GM21737 (cell line): ENCODE measurements around the gene CDKN2B.

Source experiments
- ATAC-seq: cut with Tn5 transposase; IDR thresholded peaks from one replicate; pipeline ENCODE4 v1.9.1; 2021; ENCODE audit warnings: mild to moderate bottlenecking, moderate library complexity; ENCODE audit not compliant: unreplicated experiment

CDKN2B gene

DNA sequence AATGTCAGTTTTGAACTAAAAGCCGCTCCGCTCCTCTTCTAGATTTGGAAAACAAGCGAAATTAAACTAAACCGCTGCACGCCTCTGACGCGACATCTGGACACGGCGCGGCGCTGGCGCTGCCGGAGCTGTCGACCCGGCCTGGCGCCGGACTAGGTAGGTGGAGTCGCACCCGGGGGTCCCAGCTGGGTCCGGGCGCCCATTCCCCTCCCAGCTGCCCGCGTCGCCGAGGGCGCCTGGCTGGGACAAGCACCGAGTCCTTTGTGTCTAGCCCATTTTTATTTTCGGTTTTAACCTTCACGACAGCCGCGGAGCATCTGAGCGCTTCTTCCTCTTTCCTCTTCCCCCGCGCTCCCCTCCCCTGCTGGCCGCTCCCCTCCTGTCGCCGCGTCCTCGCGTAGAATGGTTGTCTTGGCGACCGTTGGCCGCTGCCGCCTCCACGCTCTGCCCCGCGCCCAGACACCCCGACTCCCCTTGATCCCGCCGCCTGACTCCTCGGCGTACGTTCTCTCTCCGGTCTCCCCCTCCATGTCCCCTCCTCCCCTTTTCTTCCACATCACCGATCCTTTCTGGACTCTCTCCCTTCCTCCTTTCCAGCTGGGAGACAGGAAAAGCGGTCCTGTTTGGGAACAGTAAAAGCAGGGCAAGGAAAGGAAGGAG, 14.0 kb downstream of the CDKN2B start:
- ATAC-seq, result peak; percentile 78

DNA sequence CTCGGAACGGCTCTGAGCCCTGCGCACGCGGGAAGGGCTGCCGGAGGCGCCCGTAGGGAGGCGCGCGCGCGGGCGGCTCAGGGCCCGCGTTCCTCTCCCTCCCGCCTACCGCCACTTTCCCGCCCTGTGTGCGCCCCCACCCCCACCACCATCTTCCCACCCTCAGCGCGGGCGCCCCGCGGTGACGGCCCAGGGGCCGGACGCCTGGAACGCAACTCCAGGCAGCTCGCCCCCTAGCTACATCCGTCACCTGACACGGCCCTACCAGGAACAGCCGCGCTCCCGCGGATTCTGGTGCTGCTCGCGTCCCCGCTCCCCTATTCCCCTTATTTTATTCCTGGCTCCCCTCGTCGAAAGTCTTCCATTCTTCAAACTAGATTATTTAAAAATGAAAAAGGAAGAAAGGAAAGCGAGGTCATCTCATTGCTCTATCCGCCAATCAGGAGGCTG, 14.5 kb downstream of the CDKN2B start, which contains the start of gene CDKN2B-AS1:
Gene CDKN2B-AS1, plus strand, starts transcription at position 236 of the 450 bp plus-strand sequence.
- peak; percentile 46 for ATAC-seq

DNA sequence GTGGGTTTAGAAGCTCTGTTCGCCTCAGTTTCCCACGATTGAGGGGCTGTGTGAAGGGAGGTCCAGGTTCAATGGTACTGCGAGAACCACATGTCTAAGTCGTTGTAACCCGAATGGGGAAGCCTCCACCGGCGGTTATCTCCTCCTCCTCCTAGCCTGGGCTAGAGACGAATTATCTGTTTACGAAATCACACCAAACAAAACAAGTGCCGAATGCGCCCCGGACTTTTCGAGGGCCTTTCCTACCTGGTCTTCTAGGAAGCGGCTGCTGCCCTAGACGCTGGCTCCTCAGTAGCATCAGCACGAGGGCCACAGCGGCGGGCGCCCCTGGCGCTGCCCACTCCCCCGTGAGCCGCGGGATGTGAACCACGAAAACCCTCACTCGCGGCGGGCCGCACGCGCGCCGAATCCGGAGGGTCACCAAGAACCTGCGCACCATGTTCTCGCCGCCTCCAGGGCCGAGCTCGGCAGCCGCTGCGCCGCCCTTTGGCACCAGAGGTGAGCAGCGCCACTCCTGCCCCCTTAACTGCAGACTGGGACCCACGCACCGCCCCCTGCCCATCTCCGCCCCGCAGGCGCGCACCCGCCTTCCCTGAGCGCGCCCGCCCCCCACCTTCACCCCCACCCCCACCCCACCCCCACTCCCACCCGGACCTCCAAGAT, 15.1 kb downstream of the CDKN2B start, which contains the start of gene CDKN2A:
Gene CDKN2A, minus strand, starts transcription at position 500 of the 663 bp plus-strand sequence.
- ATAC-seq, result peak; percentile 35

DNA sequence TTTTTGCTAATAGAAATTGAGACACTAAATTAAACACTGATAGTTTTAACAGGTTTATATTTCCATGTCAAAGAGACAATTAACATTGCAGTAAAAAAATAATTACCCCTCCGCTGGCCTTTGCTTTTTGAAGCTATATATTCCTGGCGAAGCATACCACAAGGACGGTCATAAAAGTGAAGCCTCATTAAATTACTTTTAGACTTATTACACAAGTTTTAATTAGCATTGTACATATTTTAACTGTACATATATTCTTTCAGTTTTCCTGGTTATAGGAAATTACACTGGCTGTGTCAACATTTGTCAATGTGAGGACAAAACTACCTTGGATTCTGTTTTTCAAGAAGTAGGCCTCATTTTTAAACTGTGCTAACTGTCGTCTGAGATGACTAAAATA, 16.1 kb downstream of the CDKN2B start:
- ATAC-seq, result no peak

DNA sequence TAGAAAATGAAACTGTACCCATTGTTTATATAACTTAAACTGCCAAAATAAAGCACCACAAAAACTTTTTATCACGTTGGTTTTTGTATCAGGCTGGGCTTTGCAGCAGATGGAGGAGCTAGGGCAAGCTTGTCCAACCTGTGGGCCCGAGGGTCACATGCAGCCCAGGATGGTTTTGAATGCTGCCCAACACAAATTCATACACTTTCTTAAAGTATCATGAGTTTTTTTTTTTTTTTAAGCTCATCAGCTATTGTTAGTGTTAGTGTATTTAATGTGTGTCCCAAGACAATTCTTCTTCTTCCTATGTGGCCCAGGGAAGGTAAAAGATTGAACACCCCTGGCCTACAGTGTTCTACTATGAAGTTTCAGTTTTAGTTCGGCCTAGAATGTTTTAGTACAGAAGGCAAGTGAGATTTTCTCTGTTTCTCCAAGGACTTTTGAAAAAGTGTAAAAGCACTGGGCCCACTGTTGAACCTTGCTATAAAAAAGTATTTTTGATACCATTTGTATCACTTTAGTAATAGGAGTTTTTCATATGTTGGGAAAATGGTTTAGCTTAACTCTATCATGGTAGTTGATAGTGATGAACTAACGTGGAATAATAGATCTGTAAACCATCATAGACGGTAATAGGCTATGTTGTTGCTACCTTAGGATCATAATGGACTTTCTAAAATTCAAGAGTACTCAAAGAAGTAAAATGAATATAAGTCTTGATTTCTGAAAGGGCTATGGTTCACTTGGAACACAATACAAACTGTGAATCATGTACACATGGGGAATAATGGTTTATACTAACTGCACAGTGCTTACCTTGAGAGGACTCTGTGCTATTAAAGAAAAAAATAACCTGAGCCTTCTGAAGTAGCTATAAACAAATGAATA, 17.8 kb downstream of the CDKN2B start:
- ATAC-seq, result no peak

DNA sequence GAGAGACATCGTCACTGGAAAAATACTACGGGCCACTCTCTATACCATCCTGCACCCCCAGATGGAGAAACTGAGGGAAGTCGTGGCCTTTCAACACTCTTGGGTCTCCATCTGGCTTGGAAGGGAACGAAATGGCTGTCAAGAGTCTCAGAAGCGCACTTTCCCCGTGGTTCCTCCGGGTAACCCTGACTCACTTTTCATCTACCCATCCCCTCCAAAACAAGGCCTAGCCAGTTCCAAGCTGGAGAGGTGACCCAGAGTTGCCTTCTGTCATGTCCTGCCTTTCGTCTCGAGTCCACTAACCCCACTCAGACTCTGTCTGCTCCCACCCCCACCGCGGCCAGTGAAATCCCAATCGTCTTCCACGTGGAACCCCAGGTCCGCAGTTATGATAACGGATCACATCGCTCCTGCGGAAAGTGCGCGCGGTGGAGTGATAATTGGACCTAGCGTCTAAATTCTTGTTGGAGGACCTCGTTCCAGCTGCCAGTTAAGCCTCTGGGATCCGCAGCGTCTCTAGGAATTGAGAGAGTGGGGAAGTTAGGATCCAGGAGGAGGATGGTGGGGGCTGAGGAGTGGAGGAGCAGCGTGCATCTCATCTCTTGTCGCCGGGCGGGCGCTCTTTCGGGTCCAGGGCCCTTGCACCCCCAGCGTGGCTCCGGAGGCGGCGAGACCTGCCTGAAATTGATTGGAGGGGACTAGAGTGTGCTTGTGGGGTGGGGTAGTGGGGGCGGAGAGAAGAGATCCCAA, 19.5 kb downstream of the CDKN2B start:
- no peak for ATAC-seq

DNA sequence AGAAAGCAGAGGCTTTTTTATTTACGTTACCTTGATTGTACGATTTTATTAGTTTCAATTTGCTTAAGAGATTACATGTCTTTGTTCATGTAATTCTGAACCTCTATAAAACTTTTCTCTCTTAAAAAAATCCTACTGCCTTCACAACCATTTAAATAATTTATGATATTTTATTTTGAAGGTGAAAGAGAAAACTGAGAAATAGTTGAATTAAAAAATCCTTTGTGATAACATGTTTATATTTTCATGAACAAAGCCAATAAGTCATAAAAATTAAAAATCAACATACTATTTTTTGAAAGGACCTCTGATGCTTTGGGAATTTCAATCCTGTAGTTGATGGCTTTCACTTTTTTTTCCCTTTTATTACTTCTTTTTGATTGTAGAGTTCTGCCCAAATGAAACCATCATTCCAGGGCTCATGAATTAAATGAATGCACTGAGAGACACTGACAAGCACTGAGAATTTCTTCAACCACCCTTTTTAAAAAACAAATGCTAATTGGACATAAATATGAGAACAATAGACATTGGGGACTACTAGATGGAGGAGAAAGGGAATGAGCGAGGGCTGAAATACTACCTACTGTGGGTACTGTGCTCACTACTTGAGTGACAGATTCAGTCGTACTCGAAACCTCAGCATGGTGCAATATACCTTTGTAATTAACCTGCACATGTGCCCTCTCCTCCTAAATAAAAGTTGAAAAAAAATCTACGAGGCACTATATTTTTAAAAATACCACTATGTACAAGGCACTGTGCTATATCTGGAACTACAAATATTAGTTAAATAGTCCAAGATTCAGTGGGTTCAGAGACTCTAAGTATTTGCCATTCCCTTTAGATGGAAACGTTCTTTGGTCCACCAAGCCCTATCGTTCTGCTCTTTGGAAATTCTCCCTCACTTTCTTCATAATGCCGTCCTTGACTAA, 20.8 kb downstream of the CDKN2B start:
- no peak for ATAC-seq

DNA sequence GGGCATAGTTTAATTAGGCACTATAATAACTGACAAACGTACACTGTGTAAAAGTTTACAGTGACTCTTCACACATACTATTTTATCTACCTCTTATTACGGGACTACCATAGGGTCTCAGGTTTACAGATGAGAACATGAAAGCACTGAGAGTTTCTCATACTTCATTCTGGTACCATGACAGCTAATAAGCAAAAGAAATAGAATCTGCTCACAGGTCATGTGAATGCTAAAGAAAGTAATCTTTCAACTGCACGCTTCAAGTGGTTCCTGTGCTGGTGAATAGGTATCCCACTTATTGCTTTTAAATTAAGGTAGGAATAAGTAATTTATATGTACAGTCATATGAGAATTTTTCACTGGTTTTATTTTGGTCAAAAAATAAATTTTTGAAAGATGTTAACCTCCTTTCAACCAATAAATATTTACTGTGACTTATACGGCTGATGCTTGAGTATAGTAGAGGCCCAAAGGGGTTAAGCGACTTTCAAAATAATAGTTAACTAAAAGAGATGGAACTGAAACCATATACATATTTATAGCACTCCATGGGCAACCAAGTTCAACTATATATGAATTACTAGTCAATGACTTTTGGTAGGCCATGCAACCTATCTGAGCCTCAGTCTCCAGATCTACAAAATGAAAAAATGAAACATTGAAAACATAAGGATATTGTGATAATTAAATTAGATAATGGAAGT, 23.0 kb downstream of the CDKN2B start:
- peak; percentile 65 for ATAC-seq

DNA sequence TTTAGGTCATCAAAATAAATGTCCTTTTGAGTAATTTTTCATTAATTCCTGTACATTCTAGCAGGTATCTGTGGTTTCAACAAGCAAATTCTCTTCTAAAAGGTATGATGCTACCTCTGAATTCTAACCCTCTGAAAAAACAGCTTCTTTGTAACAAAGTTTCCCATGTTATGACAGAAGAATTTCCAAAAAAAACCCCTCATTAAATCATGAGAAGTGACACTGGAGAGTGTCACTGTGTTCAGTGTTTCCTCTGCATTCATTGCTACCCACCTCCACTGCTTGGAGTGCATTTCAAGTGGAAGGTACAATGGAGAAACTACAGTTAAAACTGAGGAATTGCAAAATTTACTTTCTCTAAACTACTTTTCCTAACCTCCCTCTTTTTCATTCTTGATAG, 25.0 kb downstream of the CDKN2B start:
- no peak for ATAC-seq

DNA sequence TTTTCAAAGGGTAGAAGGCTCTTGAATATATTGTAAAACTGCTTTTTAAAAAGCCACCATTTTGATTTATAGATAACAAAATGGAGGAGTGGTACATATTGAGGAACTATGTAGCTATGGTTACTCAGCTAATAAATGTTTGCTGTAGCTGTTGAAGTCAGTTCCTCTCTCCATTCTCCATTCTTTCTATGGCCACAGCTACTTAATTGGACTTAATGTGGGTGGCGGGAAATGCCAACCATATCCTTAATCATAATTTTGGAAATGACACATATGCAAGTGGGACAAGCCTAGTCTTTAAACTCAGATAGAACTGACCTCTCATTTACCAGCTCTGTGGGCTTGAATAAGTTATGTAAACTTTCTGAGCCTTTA, 25.6 kb downstream of the CDKN2B start:
- no peak for ATAC-seq

DNA sequence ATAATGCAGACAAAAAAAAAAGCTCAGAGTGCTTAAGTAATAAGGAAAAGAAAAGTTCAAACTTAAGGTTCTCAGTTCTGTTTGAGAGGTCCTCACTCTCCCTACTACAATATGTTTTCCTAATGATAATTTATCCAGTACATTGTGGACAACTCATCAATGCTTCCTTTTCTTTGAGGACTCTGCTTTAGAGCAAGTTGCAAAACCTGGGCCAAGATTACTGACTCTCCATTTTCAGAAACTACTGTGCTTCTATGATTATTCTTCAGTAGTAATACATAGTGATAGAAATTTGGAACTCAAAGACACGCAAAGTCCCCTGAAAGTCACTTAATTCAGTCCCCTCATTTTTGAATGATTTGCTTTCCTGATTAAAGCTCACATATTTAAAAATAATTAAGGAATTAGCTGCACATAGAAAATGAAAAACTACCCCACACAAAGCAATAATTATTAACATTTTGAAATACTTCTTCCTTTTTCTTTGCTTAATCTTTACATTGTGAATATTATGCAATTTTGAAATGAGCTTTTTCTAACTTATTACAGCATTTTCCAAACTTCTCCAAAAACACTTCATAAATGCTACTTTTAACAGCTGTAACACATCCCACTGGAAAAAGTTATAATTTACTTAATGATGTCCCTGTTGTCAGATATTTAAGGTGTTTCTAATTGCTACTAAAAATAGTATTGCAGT, 26.1 kb downstream of the CDKN2B start:
- ATAC-seq, result no peak

DNA sequence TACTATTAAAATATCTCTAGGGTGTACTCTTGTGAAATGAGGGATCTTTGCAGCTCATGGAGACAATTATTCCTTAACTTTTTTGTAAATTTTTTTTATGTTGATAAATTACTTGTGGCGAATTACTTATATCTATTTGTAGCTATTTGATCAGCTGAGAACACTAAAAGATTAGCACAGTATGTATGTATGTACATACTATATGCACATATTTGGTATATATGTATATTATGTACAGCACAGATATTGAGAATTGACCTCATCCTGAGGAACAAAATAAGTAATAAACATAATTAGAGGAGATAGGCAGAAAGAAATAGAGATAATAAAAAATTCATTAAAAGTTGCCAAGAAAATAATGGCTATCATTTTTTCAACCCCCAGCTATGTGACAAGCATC, 26.7 kb downstream of the CDKN2B start:
- no peak for ATAC-seq

DNA sequence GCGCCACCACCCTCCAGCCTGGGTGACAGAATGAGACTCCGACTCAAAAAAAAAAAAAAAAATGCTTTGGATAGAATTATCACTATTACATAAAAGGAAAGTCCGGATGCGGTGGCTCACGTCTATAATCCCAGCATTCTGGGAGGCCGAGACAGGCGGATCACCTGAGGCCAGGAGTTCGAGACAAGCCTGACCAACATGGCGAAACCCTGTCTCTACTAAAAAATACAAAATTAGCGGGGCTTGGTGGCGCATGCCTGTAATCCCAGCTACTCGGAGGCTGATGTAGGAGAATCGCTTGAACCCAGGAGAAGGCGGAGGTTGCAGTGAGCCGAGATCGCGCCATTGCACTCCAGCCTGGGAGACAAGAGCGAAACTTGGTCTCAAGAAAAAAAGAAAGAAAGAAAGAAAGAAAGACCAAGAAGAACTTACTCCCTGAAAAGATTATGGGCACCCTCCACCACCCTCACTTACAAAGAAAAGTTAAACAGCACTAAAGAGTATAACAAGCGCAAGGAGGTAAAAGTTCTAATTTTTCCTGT, 32.7 kb downstream of the CDKN2B start:
- ATAC-seq, result no peak

DNA sequence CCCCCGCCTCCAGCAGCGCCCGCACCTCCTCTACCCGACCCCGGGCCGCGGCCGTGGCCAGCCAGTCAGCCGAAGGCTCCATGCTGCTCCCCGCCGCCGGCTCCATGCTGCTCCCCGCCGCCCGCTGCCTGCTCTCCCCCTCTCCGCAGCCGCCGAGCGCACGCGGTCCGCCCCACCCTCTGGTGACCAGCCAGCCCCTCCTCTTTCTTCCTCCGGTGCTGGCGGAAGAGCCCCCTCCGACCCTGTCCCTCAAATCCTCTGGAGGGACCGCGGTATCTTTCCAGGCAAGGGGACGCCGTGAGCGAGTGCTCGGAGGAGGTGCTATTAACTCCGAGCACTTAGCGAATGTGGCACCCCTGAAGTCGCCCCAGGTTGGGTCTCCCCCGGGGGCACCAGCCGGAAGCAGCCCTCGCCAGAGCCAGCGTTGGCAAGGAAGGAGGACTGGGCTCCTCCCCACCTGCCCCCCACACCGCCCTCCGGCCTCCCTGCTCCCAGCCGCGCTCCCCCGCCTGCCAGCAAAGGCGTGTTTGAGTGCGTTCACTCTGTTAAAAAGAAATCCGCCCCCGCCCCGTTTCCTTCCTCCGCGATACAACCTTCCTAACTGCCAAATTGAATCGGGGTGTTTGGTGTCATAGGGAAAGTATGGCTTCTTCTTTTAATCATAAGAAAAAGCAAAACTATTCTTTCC, 34.2 kb downstream of the CDKN2B start:
- ATAC-seq, result peak; percentile 58

DNA sequence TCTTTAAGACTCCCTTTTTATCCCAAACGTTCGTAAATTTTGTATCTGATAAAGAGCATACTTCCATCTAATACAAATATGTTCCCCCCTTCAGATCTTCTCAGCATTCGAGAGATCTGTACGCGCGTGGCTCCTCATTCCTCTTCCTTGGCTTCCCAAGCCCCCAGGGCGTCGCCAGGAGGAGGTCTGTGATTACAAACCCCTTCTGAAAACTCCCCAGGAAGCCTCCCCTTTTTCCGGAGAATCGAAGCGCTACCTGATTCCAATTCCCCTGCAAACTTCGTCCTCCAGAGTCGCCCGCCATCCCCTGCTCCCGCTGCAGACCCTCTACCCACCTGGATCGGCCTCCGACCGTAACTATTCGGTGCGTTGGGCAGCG, 34.8 kb downstream of the CDKN2B start:
- ATAC-seq, result no peak

DNA sequence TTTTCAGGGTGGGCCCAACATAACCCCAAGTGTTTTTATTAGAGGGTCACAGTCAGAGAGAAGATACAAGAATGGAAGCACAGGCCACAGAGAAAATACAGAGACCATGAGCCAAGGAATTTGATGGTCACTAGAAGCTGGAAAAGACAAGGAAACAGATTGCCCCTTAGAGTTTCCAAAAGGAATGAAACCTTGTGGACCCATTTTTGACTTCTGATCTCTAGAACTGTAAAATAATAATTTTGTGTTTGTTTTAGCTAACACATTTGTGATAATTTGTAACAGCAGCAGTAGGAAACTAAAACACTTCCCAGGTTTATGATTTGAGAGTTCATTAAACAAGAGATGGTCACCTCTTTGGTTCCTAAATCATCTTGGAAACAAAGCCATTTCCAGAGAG, 36.7 kb downstream of the CDKN2B start:
- ATAC-seq, result no peak

DNA sequence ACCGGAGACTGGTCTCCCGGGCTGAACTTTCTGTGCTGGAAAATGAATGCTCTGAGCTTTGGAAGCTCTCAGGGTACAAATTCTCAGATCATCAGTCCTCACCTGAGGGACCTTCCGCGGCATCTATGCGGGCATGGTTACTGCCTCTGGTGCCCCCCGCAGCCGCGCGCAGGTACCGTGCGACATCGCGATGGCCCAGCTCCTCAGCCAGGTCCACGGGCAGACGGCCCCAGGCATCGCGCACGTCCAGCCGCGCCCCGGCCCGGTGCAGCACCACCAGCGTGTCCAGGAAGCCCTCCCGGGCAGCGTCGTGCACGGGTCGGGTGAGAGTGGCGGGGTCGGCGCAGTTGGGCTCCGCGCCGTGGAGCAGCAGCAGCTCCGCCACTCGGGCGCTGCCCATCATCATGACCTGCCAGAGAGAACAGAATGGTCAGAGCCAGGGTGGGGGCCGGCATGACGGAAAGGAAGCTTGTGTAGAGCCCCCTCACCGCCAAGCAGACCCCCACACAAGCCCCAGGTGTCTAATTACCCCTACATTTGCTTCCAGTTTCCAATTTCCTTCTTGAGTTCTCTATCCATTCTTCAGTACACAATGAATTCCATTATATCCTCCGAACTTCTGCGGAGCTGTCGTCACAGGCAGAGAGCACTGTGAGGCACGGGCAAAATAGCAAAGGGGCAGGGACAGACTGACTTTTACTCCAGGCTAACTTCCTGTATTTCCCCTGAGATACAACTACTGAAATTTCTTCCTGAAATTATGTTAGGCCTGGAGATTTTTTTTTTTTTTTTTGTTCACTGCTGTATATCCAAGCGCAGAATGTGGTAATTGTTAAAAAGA, 38.1 kb downstream of the CDKN2B start:
- ATAC-seq, result no peak
